ENCODE results near the gene CNTNAP2. TPM values are rescaled to one million over a fixed set of nuclear protein-coding genes. Genes with fewer than 3 reads are reported as not detected.

The CNTNAP2 gene
- total and polyA plus RNA-seq, 9 of the 15 experiments (the other 6 are each of a cell fraction or from before 2014, with no cell fraction given) = 0.04 to 0.62 (median 0.09) TPM; not detected in 4

GRCh38 chr7:148318102-148318811 is 2201.7 kb downstream of the CNTNAP2 start (continued):
- no peak for TF ChIP-seq ZNF384 (IDR thresholded peaks at IDR 0.05; ENCODE audit: low read depth, low read length)
- TF ChIP-seq CREM (IDR thresholded peaks at IDR 0.05; ENCODE audit: low read depth) = no peak

- ChIA-PET POLR2A (no interaction called here), CTCF (ENCODE audit: low intra/inter-chr PET ratio) (no interaction called here)
- DNase-seq (ENCODE audit: extremely low read depth in 1 of 4, low spot score in 3 of 4) (no peak), FAIRE-seq (no peak), ATAC-seq (no peak)
- H3K27me3 ChIP-seq (ENCODE audit: control insufficient read depth in 2 of 2, insufficient read depth in 2 of 2, low read length in 2 of 2) = peaks cover 0 to 11% of the 10 kb centered on the region in 2 experiments; a peak in 3 of 5 replicates
- 1% methylated on average over 2 of the region's 2 CpGs for WGBS (ENCODE audit: insufficient coverage, low coverage, missing lambda C conversion rate)
- no peak overlapping the region for H3K4me2 ChIP-seq (ENCODE audit: insufficient read depth, low read length)
- H4K20me1 ChIP-seq (replicated peaks; ENCODE audit: control insufficient read depth, insufficient read depth, low read length) = no peaks in the 10 kb centered on the region
- BruUV-seq (replicated peaks) = no TSS peak
- H2AFZ ChIP-seq (ENCODE audit: low read depth, low read length) = no peak overlapping the region
- no peak overlapping the region for H3K9ac ChIP-seq (ENCODE audit: insufficient read depth in 1 of 2, low read depth in 2 of 2, low read length in 2 of 2)
- intact Hi-C loops (cut with micrococcal nuclease) = no loop called here
- no peaks in the 10 kb centered on the region for H3K36me3 ChIP-seq (ENCODE audit: control insufficient read depth, insufficient read depth, low read length)
- H3K9me3 ChIP-seq (replicated peaks; ENCODE audit: control insufficient read depth, insufficient read depth, low read depth, low read length) = no peaks in the 10 kb centered on the region
- H3K4me1 ChIP-seq (replicated peaks in 1 of 2; ENCODE audit: control insufficient read depth in 2 of 2, insufficient read depth in 2 of 2, low read length in 2 of 2) = no peaks in the 10 kb centered on the region
- H3K79me2 ChIP-seq (ENCODE audit: control insufficient read depth, insufficient read depth, low read length) = no peaks in the 10 kb centered on the region
- in situ Hi-C loops (cut with MboI) = no loop called here
- H3K9me1 ChIP-seq (ENCODE audit: control insufficient read depth, insufficient read depth, low read length) = no peaks in the 10 kb centered on the region
- H3K27ac ChIP-seq (ENCODE audit: extremely low read depth, low read depth, low read length) = no peak overlapping the region
- no peak overlapping the region for H3K4me3 ChIP-seq
- TF ChIP-seq PTTG1 (tag; IDR thresholded peaks at IDR 0.05; ENCODE audit: low read depth) (no peak), ZNF165 (CRISPR knock-in tag; IDR thresholded peaks at IDR 0.05; ENCODE audit: borderline replicate concordance) (no peak), ZNF274 (IDR thresholded peaks at IDR 0.05; ENCODE audit: borderline replicate concordance, low read depth, low read length) (no peak), ZNF134 (CRISPR knock-in tag; conservative IDR thresholded peaks at IDR 0.05) (no peak)
- TF ChIP-seq, protein P1, sequence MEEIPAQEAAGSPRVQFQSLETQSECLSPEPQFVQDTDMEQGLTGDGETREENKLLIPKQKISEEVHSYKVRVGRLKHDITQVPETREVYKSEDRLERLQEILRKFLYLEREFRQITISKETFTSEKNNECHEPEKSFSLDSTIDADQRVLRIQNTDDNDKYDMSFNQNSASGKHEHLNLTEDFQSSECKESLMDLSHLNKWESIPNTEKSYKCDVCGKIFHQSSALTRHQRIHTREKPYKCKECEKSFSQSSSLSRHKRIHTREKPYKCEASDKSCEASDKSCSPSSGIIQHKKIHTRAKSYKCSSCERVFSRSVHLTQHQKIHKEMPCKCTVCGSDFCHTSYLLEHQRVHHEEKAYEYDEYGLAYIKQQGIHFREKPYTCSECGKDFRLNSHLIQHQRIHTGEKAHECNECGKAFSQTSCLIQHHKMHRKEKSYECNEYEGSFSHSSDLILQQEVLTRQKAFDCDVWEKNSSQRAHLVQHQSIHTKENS (CRISPR knock-in tag; IDR thresholded peaks at IDR 0.05) = no peak
- TF ChIP-seq, protein P2, sequence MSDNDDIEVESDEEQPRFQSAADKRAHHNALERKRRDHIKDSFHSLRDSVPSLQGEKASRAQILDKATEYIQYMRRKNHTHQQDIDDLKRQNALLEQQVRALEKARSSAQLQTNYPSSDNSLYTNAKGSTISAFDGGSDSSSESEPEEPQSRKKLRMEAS (CRISPR knock-in tag; IDR thresholded peaks at IDR 0.05) = no peak
- TF ChIP-seq, protein P3, sequence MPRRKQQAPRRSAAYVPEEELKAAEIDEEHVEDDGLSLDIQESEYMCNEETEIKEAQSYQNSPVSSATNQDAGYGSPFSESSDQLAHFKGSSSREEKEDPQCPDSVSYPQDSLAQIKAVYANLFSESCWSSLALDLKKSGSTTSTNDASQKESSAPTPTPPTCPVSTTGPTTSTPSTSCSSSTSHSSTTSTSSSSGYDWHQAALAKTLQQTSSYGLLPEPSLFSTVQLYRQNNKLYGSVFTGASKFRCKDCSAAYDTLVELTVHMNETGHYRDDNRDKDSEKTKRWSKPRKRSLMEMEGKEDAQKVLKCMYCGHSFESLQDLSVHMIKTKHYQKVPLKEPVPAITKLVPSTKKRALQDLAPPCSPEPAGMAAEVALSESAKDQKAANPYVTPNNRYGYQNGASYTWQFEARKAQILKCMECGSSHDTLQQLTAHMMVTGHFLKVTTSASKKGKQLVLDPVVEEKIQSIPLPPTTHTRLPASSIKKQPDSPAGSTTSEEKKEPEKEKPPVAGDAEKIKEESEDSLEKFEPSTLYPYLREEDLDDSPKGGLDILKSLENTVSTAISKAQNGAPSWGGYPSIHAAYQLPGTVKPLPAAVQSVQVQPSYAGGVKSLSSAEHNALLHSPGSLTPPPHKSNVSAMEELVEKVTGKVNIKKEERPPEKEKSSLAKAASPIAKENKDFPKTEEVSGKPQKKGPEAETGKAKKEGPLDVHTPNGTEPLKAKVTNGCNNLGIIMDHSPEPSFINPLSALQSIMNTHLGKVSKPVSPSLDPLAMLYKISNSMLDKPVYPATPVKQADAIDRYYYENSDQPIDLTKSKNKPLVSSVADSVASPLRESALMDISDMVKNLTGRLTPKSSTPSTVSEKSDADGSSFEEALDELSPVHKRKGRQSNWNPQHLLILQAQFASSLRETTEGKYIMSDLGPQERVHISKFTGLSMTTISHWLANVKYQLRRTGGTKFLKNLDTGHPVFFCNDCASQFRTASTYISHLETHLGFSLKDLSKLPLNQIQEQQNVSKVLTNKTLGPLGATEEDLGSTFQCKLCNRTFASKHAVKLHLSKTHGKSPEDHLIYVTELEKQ (CRISPR knock-in tag; IDR thresholded peaks at IDR 0.05) = no peak
These were observed 2202.2 kb downstream of the CNTNAP2 start for GRCh38 chr7:148318838-148319237.
